DOHH2 (cell line): ENCODE data around the gene PCNX2.

Experiments used
- H3F3A ChIP-seq: fragments of 200-600 bp; sonication (generic), shearing (Covaris generic); 2 replicates; pipeline ENCODE4 v1.6.0; 2016; ENCODE audit warnings: antibody characterized with exemption, mild to moderate bottlenecking; ENCODE audit not compliant: control insufficient read depth, insufficient read depth
- H3K27ac ChIP-seq: fragments of 200-600 bp; sonication (generic); 2 replicates; pipeline ENCODE4 v1.5.1; 2014; ENCODE audit warnings: low read depth, mild to moderate bottlenecking, low read length, moderate library complexity
- H3K27me3 ChIP-seq: fragments of 200-600 bp; sonication (generic); 2 replicates; pipeline ENCODE4 v1.6.1; 2014; ENCODE audit warnings: mild to moderate bottlenecking, low read length, mixed read lengths; ENCODE audit not compliant: control insufficient read depth
- H3K36me3 ChIP-seq: fragments of 200-600 bp; sonication (generic); 2 replicates; pipeline ENCODE4 v1.6.1; 2014; ENCODE audit warnings: mild to moderate bottlenecking, low read length, moderate library complexity, mixed read lengths; ENCODE audit not compliant: control insufficient read depth
- H3K4me1 ChIP-seq: fragments of 200-600 bp; sonication (generic); 2 replicates; pipeline ENCODE4 v1.6.1; 2014; ENCODE audit warnings: mild to moderate bottlenecking, low read length, mixed read lengths; ENCODE audit not compliant: control insufficient read depth
- H3K4me2 ChIP-seq: fragments of 200-600 bp; sonication (generic); 2 replicates; pipeline ENCODE4 v1.6.0; 2014; ENCODE audit warnings: mild to moderate bottlenecking, low read length, moderate library complexity
- H3K4me3 ChIP-seq: fragments of 200-600 bp; sonication (generic); 2 replicates; pipeline ENCODE4 v1.5.1; 2014; ENCODE audit warnings: mild to moderate bottlenecking, low read length, mixed read lengths
- H3K79me2 ChIP-seq: fragments of 200-600 bp; sonication (generic); 2 replicates; pipeline ENCODE4 v1.6.1; 2014; ENCODE audit warnings: mild to moderate bottlenecking, low read length, mixed read lengths; ENCODE audit not compliant: control insufficient read depth
- H3K9me2 ChIP-seq: fragments of 200-600 bp; sonication (generic); replicated peaks from 2 replicates; pipeline ENCODE4 v1.6.1; 2014; ENCODE audit warnings: mild to moderate bottlenecking, low read length, mixed read lengths; ENCODE audit not compliant: control insufficient read depth
- H3K9me3 ChIP-seq: fragments of 200-600 bp; sonication (generic); 2 replicates; pipeline ENCODE4 v1.6.1; 2014; ENCODE audit warnings: antibody characterized with exemption, low read length, mixed read lengths; ENCODE audit not compliant: control insufficient read depth, insufficient read depth
- H4K20me1 ChIP-seq: fragments of 200-600 bp; sonication (generic); 2 replicates; pipeline ENCODE4 v1.6.0; 2014; ENCODE audit warnings: low read depth, mild to moderate bottlenecking, antibody characterized with exemption, low read length, moderate library complexity; ENCODE audit not compliant: control insufficient read depth, insufficient read depth
- EZH2phosphoT487 ChIP-seq: fragments of 200-600 bp; sonication (generic); IDR thresholded peaks from 2 replicates; pipeline ENCODE4 v1.6.1; 2017; ENCODE audit warnings: borderline replicate concordance, mild to moderate bottlenecking, antibody characterized with exemption, low read length, moderate library complexity, mixed read lengths
- TF ChIP-seq, protein P1 (sequence below): fragments of 200-600 bp; sonication (generic); IDR thresholded peaks from one replicate; pipeline ENCODE4 v1.5.1; 2014; ENCODE audit warnings: antibody characterized with exemption, mild to moderate bottlenecking, low read depth, low read length; ENCODE audit not compliant: poor library complexity, severe bottlenecking

PCNX2 gene

DNA sequence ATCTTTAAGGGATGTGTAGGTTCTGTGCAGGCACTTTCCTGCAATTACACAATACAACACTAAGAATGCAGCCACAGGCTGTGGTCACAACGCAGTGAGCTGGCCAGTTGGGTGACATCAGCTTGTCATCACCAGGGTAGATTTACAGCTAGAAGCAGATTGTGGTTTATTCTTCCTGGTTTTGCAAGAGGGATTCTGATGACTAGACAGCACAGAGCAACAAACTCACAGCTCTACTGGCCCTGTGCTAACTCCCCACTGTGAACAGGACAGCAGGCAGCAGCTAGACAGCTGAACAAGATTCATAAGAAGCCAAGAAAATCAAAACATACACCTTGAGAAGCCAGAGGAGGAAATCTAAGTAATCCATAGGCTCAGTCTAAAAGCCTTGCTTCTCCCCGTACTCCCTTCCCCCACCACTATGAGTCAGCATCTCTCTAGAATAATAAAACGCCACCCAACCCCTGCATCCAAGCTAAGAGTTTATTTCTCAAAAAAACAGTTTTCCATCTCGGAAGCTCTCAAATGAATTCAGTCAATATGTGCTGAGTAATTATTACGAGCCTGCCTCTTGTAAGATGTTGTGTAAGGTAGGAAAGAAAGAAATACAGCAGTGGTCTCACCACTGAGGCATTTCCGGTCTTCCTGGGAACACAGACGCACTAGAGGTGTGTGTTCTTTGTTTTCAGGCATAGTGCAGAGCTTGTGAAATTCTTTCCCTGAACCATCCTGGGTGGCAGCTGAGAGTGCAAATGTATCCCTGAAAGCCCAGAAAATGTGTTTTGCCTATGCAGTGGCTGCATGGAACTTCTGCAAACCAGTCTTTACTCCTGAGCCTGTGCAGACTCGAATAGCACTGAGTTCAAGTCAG is 182.3 kb downstream of the PCNX2 start:
- Histone ChIP-seq H4K20me1 (no peaks in the 10 kb centered on the region), H3K9me3 (no peaks in the 10 kb centered on the region), H3K27ac (no peak overlapping the region), H3K4me2 (no peak overlapping the region), H3K9me2 (no peaks in the 10 kb centered on the region), H3F3A (no peaks in the 10 kb centered on the region), H3K79me2 (no peaks in the 10 kb centered on the region), H3K36me3 (no peaks in the 10 kb centered on the region), H3K4me1 (no peaks in the 10 kb centered on the region), H3K27me3 (no peaks in the 10 kb centered on the region), H3K4me3 (no peak overlapping the region)
- TF ChIP-seq, protein P1, sequence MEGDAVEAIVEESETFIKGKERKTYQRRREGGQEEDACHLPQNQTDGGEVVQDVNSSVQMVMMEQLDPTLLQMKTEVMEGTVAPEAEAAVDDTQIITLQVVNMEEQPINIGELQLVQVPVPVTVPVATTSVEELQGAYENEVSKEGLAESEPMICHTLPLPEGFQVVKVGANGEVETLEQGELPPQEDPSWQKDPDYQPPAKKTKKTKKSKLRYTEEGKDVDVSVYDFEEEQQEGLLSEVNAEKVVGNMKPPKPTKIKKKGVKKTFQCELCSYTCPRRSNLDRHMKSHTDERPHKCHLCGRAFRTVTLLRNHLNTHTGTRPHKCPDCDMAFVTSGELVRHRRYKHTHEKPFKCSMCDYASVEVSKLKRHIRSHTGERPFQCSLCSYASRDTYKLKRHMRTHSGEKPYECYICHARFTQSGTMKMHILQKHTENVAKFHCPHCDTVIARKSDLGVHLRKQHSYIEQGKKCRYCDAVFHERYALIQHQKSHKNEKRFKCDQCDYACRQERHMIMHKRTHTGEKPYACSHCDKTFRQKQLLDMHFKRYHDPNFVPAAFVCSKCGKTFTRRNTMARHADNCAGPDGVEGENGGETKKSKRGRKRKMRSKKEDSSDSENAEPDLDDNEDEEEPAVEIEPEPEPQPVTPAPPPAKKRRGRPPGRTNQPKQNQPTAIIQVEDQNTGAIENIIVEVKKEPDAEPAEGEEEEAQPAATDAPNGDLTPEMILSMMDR: no peak
- no peak for TF ChIP-seq EZH2phosphoT487

DNA sequence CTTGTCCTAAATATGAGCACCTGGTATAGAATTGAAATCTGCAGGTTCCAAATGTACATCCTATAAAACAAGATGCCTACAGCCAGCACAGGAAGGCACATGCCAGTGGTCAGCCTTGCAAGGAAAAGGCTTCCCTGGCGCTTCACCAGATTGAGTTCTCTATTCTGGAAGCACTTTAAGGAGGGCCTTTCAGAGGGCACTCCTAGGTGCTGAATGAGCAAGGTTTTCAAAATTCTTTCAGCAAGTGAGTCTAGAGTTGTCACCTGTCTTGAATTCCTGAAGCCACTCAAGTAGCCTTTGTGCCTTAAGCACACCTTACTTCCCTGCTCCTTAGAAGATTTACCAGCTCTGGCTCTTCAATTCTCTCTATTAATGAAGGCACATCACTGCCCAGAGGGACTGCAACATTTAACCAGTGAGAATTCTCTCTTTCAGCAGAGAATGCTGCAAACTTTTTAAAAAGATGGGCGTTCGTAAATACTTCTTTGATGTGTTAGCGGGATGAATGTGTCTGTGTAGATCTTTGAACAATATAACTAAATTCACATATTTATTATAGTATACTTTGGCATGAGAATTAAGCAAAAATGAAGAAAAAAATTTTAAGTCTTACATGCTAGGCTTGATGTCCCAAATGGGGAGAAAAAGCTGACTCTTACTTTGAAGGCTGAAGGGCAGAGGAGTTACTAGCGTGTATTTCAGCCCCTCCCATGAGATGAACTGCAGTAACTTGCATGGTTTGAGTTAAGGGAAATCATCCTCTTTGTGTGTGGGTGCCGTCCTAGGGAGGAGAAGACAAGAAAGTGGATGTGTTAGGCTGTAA is 183.1 kb downstream of the PCNX2 start:
- no peaks in the 10 kb centered on the region for H3K9me2 ChIP-seq
- no peaks in the 10 kb centered on the region for H3K27me3 ChIP-seq
- no peaks in the 10 kb centered on the region for H4K20me1 ChIP-seq
- H3K9me3 ChIP-seq: no peaks in the 10 kb centered on the region
- H3K4me1 ChIP-seq: no peaks in the 10 kb centered on the region
- no peak for TF ChIP-seq EZH2phosphoT487
- TF ChIP-seq, protein P1: no peak
- H3K4me2 ChIP-seq: no peak overlapping the region
- H3K79me2 ChIP-seq: no peaks in the 10 kb centered on the region
- no peak overlapping the region for H3K4me3 ChIP-seq
- no peaks in the 10 kb centered on the region for H3K36me3 ChIP-seq
- no peak overlapping the region for H3K27ac ChIP-seq
- no peaks in the 10 kb centered on the region for H3F3A ChIP-seq

DNA sequence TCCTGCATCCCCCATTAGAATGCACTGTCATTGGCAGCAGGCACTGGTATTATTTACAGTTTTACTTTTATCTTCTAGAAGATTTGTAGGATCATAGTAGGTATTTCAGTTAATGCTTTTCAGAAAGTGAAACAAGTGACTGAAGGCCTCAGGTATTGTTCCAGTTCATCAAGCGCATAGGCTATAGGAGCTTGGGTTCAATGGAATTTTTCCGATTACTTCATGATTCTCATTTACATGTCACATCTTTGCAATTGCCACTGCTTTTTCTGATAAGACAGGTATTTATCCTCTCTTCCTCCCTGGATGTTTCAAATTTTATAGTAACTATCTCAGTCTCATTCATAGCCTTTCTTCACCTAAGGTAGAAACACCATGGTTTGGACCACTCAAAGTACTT is 183.8 kb downstream of the PCNX2 start:
- Histone ChIP-seq H3K27me3 (no peaks in the 10 kb centered on the region), H3F3A (no peaks in the 10 kb centered on the region), H3K79me2 (no peaks in the 10 kb centered on the region)

More for the DNA sequence above, 183.8 kb downstream of the PCNX2 start:
- H3K9me2 ChIP-seq: no peaks in the 10 kb centered on the region
- H3K4me2 ChIP-seq: no peak overlapping the region
- no peak for TF ChIP-seq EZH2phosphoT487
- TF ChIP-seq, protein P1: no peak
- H4K20me1 ChIP-seq: no peaks in the 10 kb centered on the region
- H3K4me3 ChIP-seq: no peak overlapping the region
- H3K27ac ChIP-seq: no peak overlapping the region
- no peaks in the 10 kb centered on the region for H3K36me3 ChIP-seq
- no peaks in the 10 kb centered on the region for H3K9me3 ChIP-seq
- no peaks in the 10 kb centered on the region for H3K4me1 ChIP-seq
